ENCODE measurements around the gene CDKAL1.

DNA sequence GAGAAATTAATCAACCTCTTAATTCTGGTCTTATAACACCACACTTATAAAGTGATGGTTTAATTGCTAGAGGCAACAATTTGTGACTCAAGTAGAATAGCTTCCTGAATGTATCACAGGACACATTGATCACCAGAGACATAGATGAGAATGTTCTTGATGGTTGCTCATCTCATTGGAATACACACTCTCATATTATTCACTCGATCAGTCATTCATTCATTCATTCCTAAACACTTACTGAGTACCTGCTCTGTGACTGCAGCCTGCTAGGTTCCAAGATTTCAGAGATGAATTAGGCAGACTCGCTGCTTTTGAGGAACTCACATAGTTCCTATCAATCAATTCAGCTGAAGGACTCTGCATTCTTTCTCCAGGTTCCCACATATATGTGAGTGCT lies 694.2 kb downstream of the CDKAL1 start:
- TF ChIP-seq POLR2A (IDR thresholded peaks at IDR 0.05; ENCODE audit: low read depth, low read length) (no peak), TAF1 (IDR thresholded peaks at IDR 0.05; ENCODE audit: low read depth, low read length) (no peak), SPI1 (IDR thresholded peaks at IDR 0.05; ENCODE audit: low read depth, low read length) (no peak)
